HG03565 (cell line): ENCODE measurements around the gene SRCIN1.

Source experiments
- ATAC-seq: cut with Tn5 transposase; IDR thresholded peaks from one replicate; pipeline ENCODE4 v1.9.1; 2021; ENCODE audit warnings: mild to moderate bottlenecking, moderate library complexity; ENCODE audit not compliant: unreplicated experiment

SRCIN1 gene

DNA sequence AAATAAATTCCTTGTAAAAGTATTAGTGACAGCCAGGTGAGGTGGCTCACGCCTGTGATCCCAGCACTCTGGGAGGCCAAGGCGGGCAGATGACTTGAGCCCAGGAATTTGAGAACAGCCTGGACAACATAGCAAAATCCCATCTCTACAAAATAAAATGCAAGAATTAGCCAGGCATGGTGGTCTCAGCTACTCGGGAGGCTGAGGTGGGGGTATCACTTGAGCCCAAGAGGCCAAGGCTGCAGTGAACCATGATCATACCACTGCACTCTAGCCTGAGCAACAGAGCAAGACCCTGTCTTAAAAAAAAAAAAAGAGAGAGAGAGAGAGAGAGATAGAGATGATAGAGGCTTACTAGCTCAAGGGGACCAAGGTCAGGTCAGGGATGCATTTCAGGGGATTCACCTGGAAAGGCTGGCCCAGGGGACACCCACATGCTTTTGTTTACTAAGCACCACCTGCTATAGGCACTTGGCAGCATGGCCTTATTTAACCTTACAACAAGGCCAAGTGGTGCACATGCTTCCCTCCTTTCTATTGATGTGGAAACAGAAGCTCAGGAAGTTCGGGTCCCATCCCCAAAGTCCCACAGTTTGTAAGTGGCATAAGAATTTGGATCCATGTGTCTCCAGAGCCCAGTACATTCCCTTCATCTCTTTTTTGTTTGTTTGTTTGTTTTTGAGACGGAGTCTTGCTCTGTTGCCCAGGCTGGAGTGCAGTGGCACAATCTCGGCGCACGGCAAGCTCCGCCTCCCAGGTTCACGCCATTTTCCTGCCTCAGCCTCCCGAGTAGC is 12.4 kb upstream of the SRCIN1 start:
- ATAC-seq, result no peak

- no peak for ATAC-seq
Observed at GRCh38 chr17:38617074-38617860, 11.5 kb upstream of the SRCIN1 start.

DNA sequence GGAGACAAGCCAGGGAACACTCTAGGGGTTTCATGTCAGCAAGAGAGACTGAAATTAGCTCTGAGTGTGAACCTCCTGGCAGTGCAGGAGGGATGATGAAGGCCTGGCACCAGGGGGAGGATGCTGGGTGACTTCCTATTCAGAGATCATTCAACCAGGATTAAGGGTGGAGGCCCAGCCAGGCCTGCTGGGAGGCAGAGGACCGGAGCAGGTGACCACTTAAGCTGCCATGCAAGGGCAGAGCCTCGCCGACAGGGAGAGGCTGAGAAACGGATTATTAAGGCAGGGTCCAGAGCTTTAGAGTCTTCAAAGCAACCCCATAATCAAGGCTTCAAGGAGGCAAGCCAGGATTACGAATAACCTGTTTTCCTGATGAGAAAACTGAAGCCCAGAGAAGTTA is 10.6 kb upstream of the SRCIN1 start:
- no peak for ATAC-seq

DNA sequence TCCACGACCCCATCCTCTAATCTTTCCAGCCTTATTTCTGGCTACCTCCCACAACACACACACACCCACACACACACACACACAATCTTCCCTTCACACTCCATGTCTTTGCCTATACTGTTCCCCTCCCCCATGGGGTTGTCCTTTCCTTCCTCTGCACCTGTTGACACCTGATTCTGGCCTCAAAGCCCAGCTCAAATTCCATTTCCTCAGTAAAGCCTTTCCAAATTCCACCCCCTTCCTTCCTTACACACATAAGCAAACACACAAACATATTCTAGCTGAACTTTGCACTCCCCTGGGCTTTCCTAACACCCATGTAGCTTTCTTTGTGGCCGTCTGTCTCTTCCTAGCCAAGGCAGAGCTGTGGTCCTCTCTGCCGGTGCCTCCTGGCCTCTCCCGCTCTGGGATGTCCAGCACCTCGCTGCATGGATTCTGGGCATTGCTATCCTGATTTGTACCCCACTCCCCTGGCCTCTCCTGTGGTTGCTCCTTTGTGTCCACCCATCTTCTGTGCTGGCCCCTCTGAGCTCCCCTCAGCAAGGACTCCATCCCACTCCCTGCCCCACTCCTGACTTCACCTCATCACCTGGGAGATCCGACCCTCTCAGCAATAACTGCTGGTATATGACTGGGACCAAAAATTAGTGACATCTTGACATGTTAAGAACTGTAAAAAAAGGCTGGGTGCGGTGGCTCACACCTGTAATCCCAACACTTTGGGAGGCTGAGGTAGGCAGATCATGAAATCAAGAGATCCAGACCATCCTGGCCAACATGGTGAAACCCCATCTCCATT is 8.4 kb upstream of the SRCIN1 start:
- ATAC-seq, result no peak

DNA sequence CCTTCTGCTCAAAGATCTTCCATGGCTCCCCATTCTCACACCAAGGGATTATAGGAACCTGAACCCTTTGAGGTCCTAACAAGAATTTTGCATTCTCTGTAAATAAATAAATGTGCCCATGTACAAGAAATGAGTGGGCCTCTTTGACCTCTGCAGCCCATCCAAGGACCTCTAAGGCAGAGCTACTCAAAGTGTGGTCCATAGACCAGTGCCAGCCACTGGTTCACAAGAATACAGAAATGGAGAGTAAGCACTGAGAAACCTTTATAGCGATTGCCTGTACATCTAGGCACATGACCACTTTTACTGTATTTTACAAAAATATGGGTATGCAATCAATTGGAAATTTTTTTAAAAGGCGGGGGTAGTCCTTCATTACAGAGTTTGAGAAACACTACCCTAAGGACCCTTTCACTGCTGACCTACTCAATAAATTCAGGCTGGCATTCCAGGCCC is 7.8 kb upstream of the SRCIN1 start:
- ATAC-seq, result no peak

DNA sequence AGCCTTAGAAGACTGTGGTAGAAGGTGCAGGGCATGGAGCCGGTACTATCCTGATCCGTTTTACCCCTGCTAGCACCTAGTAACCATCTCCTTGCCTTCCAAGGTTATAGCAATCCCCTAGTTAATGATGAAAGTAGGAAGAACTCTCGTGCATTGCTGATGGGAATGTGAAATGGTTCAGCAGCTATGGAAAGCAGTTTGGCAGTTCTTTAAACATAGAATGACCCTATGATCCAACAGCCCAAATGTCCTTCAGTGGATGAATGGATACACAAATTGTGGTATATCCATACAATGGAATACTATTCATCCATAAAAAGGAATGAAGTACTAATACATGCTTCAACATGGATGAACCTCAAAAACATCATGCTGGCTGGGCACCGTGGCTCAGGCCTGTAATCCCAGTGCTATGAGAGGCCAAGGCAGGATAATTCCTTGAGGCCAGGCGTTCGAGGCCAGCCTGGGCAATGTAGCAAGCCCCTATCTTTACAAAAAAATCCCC is 6.2 kb upstream of the SRCIN1 start:
- no peak for ATAC-seq

DNA sequence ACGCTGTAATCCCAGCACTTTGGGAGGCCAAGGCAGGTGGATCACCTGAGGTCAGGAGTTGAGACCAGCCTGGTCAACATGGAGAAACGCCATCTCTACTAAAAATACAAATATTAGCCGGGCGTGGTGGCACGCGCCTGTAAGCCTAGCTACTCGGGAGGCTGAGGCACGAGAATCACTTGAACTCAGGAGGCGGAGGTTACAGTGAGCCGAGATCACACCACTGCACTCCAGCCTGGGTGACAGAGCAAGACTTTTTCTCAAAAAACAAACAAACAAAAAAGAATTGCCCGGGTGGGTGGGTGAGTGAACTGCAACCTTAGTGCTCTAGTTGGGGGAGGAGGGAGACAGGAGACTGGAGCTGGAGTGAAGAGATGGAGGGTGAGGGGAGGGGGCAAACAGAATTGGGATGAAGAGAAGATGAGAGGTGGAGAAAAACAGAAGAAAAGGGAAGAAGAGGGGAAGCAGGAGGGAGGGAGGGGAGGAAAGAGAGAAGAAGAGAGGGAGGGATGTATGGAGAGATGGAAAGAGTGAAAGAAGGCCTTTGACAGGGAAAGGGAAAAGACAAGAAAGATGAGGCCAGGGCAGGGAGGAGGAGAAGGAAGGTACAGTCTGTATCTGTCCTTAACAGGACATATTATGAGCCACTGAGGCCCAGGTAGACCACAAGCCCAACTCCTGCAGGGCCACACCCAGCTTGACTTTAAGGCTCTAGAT is 5.5 kb upstream of the SRCIN1 start:
- no peak for ATAC-seq

DNA sequence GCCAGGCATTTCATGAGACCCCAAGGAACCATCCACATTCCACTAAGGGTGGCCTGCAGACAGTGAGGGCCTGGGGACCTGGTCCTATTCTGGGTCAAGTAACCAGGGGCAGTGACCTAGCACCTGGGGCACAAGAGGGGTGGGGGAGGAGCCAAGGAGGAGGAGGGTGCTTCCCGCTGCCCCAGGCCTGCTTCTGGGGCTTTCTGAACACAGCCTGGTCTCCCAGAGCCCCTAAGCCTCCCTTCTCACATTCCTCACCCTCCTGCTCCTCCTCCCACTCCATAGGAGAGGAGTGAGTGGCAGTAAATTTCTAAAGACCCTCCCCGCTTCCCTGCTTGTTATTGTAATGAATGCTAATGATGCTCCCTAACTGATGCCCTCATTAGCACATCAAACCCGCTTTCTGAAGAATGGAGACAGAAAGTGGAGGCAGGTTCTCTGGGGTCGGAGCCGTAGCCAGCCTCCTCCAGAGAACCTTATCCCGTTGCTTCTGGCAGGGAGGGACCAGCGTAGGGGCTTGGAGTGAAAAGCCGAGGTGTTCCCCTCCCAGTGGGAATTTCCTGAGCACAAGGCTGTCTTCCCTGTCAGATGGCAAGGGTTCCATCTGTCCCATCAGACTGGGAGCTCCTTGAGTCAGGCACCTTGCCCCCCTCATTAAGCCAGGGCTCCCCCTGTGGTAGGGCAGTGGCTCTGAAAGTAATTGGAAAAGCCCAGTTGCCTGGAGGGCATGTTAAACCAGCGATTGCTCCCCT is 3.7 kb upstream of the SRCIN1 start:
- ATAC-seq, result no peak

GRCh38 chr17:38608648-38609047 is 2.9 kb upstream of the SRCIN1 start:
- ATAC-seq, result no peak

- ATAC-seq, result no peak
Observed at GRCh38 chr17:38606646-38607611, 1.2 kb upstream of the SRCIN1 start.

- no peak for ATAC-seq
Observed at GRCh38 chr17:38605411-38605840, 326 bp downstream of the SRCIN1 start.

DNA sequence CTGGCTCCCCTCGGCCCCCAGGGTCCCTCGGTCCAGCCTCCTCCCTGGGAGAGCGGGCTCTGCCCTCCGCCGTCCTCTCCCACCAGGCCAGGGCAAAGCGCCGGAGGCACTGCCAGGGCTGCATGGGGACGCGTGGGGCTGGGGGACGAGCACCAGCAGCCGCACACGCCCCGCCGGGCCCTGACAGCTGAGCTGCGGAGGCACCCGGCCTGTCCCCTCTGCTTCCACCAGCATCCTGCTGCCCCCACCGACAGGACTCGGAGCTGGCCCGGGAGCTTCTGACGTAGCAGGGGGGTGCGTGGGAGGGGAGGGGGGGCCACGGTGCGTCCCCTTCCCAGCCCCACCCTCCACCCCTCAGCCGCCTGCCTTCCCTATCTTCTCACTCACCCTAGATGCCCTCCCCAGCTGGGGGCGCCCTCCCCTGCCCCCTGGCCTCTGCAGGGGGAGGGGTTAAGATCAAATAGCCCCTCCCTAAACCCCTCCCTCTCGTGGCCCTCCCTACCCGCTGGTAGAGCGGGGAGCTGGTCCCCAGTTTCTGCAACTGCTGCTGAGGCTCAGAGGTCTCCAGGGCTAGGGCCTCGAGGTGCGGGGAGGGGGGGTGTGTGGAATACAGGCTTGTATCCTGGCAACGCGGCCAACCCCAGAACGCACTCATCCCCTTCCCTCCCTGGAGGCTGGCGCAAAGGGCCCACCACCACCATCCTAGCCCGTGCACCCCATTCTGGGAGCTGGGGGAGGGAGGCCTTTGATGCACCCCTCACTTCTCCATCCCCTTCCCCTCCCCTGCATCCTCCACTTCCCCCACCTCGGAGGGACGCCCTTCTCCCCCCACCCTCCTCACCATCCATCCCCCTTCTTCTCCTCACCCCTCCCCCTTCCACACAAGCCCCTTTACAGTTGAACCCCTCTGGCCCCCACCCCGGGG is 1.0 kb downstream of the SRCIN1 start:
- ATAC-seq, result no peak

DNA sequence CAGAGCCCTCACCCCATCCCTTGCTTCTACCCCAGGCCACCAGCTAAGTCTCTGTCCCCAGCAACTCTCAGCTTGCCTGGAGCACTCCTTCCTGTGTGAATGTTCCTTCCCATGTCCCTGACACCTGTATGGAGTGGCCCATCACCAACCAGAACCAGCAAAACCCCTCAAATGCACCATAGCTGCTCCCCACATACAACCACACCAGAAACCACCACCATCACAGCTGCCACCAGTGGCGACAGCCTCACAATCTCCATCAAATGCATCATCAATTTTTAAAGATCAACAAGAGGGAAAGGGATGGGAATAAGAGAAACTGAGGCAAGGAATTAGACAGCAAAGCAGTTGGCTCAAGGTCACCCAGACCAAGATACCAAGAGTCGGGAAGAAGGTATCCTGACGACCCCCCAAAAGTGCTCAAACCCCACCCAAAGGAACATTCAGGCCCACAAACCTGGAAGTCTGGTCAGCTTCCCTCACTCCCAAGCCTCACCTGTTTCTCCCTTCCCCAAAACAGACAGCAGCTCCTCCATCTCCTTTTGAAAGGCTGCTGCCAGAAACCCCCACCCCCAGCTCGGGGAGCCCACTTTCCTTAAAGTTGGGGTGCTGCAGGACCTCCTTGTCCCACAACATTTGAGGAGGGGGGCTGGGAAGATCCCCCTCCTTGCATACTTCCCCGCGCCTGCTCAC is 1.8 kb downstream of the SRCIN1 start:
- ATAC-seq, result no peak

- no peak for ATAC-seq
Observed at GRCh38 chr17:38602956-38603785, 2.6 kb downstream of the SRCIN1 start.

DNA sequence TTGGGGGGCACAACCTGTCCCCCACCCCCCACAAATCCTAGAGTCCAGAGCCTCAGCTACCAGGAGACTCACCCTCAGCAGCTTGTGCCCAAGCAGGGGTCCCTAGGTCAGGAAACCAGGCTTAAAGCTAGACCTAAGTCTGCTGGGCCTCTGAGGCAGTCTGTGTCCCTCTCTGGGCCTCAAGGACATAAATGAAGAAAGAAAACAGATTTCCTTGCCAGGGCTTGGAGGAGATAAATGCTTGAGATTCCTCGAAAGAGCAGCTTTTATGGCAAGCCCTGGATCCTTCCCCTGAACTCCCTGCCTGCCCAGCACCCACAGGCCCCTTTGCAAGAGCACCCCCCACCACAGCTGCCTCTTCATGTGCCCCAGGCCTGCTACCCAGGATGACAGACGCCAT is 3.3 kb downstream of the SRCIN1 start:
- no peak for ATAC-seq
